PC-3 (cell line): ENCODE measurements around the gene RAB22A.

Experiments
- EZH2 ChIP-seq: fragments of 300-600 bp; sonication (generic); IDR thresholded peaks from one replicate; pipeline ENCODE4 v1.6.1; 2017; ENCODE audit warnings: antibody characterized with exemption, mild to moderate bottlenecking, low read length; ENCODE audit not compliant: unreplicated experiment
- EZH2phosphoT487 ChIP-seq: fragments of 300-600 bp; sonication (generic); IDR thresholded peaks from 2 replicates; pipeline ENCODE4 v1.6.1; 2018; ENCODE audit warnings: mild to moderate bottlenecking, antibody characterized with exemption, low read length, borderline replicate concordance
- TF ChIP-seq, protein P1 (sequence below): fragments of 300-600 bp; sonication (generic); conservative IDR thresholded peaks from 2 replicates; pipeline ENCODE4 v1.5.1; 2017; ENCODE audit warnings: antibody characterized with exemption, low read depth, mild to moderate bottlenecking, low read length

DNA sequence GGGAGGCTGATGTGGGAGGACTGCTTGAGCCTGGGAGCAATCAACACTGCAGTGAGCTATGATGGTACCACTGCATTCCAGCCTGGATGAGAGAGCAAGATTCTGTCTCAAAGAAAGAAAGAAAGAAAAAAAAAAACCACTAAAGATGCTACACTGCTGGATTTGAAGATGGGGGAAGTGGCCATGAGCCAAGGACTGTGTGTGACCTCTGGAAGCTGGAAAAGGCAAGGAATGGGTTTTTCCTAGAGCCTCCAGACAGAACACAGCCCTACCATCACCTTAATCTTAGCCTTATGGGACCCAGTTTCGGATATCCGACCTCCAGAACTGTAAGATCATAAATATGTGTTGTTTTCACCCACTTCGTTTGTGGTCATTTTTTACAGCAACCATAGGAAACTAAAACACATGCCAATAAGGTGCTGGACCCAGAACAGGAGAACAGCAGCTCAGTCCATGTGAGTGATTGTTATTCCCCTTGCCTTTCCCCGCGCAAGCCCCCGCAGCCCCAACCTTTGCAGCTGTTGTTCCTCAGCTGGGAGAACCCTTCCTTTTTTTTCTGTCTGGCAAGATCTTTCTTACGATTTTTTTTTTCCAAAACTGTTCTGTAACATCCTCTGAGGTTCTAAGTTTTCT, 68.4 kb downstream of the RAB22A start:
- TF ChIP-seq EZH2, result no peak
- TF ChIP-seq, protein P1, sequence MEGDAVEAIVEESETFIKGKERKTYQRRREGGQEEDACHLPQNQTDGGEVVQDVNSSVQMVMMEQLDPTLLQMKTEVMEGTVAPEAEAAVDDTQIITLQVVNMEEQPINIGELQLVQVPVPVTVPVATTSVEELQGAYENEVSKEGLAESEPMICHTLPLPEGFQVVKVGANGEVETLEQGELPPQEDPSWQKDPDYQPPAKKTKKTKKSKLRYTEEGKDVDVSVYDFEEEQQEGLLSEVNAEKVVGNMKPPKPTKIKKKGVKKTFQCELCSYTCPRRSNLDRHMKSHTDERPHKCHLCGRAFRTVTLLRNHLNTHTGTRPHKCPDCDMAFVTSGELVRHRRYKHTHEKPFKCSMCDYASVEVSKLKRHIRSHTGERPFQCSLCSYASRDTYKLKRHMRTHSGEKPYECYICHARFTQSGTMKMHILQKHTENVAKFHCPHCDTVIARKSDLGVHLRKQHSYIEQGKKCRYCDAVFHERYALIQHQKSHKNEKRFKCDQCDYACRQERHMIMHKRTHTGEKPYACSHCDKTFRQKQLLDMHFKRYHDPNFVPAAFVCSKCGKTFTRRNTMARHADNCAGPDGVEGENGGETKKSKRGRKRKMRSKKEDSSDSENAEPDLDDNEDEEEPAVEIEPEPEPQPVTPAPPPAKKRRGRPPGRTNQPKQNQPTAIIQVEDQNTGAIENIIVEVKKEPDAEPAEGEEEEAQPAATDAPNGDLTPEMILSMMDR, result no peak
- TF ChIP-seq EZH2phosphoT487, result no peak
